Measurements from ENCODE around the gene NAIF1. TPM values are rescaled to one million over a fixed set of nuclear protein-coding genes. Genes with fewer than 3 reads are reported as not detected.

Gene NAIF1
- total RNA-seq, 2 experiments from 2014 or later = 8.6 to 14.9 TPM

GRCh38 chr9:128034821-128035652 lies 32.1 kb downstream of the NAIF1 start:
- no peak for TF ChIP-seq EZH2phosphoT487 (IDR thresholded peaks at IDR 0.05; ENCODE audit: borderline replicate concordance, low read depth, low read length)
- TF ChIP-seq, protein P1, sequence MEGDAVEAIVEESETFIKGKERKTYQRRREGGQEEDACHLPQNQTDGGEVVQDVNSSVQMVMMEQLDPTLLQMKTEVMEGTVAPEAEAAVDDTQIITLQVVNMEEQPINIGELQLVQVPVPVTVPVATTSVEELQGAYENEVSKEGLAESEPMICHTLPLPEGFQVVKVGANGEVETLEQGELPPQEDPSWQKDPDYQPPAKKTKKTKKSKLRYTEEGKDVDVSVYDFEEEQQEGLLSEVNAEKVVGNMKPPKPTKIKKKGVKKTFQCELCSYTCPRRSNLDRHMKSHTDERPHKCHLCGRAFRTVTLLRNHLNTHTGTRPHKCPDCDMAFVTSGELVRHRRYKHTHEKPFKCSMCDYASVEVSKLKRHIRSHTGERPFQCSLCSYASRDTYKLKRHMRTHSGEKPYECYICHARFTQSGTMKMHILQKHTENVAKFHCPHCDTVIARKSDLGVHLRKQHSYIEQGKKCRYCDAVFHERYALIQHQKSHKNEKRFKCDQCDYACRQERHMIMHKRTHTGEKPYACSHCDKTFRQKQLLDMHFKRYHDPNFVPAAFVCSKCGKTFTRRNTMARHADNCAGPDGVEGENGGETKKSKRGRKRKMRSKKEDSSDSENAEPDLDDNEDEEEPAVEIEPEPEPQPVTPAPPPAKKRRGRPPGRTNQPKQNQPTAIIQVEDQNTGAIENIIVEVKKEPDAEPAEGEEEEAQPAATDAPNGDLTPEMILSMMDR (conservative IDR thresholded peaks at IDR 0.05; ENCODE audit: low read length) = peak; percentile 97
- H3K36me3 ChIP-seq (ENCODE audit: insufficient read depth, low read length) = no peaks in the 10 kb centered on the region
- peaks cover 45% of the 10 kb centered on the region for H3K4me1 ChIP-seq (ENCODE audit: insufficient read depth, low read length, poor library complexity, severe bottlenecking)
- no peaks in the 10 kb centered on the region for H3K79me2 ChIP-seq (ENCODE audit: insufficient read depth, low read depth, low read length)
- H3K9me2 ChIP-seq (ENCODE audit: insufficient read depth, low read length) = no peaks in the 10 kb centered on the region
- H3K9me3 ChIP-seq (ENCODE audit: low read length) = no peaks in the 10 kb centered on the region
- peak overlapping the region; percentile 71; the same call in 1 of the 2 replicates for H2AFZ ChIP-seq (ENCODE audit: low read length)
- peak; percentile 90 for DNase-seq (ENCODE audit: low spot score)
- CTCF ChIA-PET (ENCODE audit: unreplicated experiment) = interaction anchor here (0.6 to 2.8 kb wide), 3 partner anchors 80 to 91 kb away, joined by 3 to 15 read pairs (median 10); no protein-coding TSS in a partner anchor
- peak overlapping the region; percentile 60 for H3K4me2 ChIP-seq (ENCODE audit: low read length)
- POLR2A ChIA-PET = interaction anchor here (0.6 to 1.8 kb wide), 12 partner anchors 10 to 93 kb away, joined by 3 to 12 read pairs (median 4); no protein-coding TSS in a partner anchor
- peak overlapping the region; percentile 20 for H3K27ac ChIP-seq (ENCODE audit: low read depth, low read length, poor library complexity, severe bottlenecking)
- intact Hi-C loops (cut with micrococcal nuclease; ENCODE audit: unreplicated experiment) = loop anchor here (1.0 to 2.0 kb wide), 5 partner anchors 52 to 105 kb away; partner anchors contain the start of gene PIP5KL1
- H4K20me1 ChIP-seq (ENCODE audit: insufficient read depth, low read length) = no peaks in the 10 kb centered on the region
- no TSS peak for BruUV-seq (replicated peaks)
- H3K4me3 ChIP-seq (ENCODE audit: low read depth, low read length, poor library complexity, severe bottlenecking) = no peak overlapping the region

GRCh38 chr9:128033609-128034008 lies 33.5 kb downstream of the NAIF1 start:
- no peak for TF ChIP-seq EZH2phosphoT487 (IDR thresholded peaks at IDR 0.05; ENCODE audit: borderline replicate concordance, low read depth, low read length)
- TF ChIP-seq, protein P1 (conservative IDR thresholded peaks at IDR 0.05; ENCODE audit: low read length) = no peak
- H3K4me2 ChIP-seq (ENCODE audit: low read length) = peak overlapping the region; percentile 24; the same call in 1 of the 2 replicates
- H3K79me2 ChIP-seq (ENCODE audit: insufficient read depth, low read depth, low read length) = no peaks in the 10 kb centered on the region
- H3K36me3 ChIP-seq (ENCODE audit: insufficient read depth, low read length) = no peaks in the 10 kb centered on the region
- H2AFZ ChIP-seq (ENCODE audit: low read length) = peak overlapping the region; percentile 69; the same call in 1 of the 2 replicates
- no peaks in the 10 kb centered on the region for H3K9me2 ChIP-seq (ENCODE audit: insufficient read depth, low read length)
- H3K4me3 ChIP-seq (ENCODE audit: low read depth, low read length, poor library complexity, severe bottlenecking) = no peak overlapping the region
- ChIA-PET POLR2A (interaction anchor here (0.6 to 1.8 kb wide), 4 partner anchors 57 to 308 kb away, joined by 3 to 12 read pairs (median 4); no protein-coding TSS in a partner anchor), CTCF (ENCODE audit: unreplicated experiment) (interaction anchor here (2.0 to 2.8 kb wide), 2 partner anchors 79 to 90 kb away, joined by 10 to 15 read pairs; no protein-coding TSS in a partner anchor)
- no peaks in the 10 kb centered on the region for H4K20me1 ChIP-seq (ENCODE audit: insufficient read depth, low read length)
- no peak for DNase-seq (ENCODE audit: low spot score)
- peaks cover 51% of the 10 kb centered on the region for H3K4me1 ChIP-seq (ENCODE audit: insufficient read depth, low read length, poor library complexity, severe bottlenecking)
- intact Hi-C loops (cut with micrococcal nuclease; ENCODE audit: unreplicated experiment) = loop anchor here (2.0 kb wide), 1 partner anchor 83 kb away; no protein-coding TSS in a partner anchor
- no peaks in the 10 kb centered on the region for H3K9me3 ChIP-seq (ENCODE audit: low read length)
- BruUV-seq (replicated peaks) = no TSS peak
- peak overlapping the region; percentile 54 for H3K27ac ChIP-seq (ENCODE audit: low read depth, low read length, poor library complexity, severe bottlenecking)
